HG03066 (cell line): ENCODE data around the gene IGSF10.
"Not testable (repeated sequence)": the region's sequence is repeated elsewhere in the genome, so short reads cannot be mapped to it uniquely, and the experiment has no call there.

ENCODE experiments used
- ATAC-seq: cut with Tn5 transposase; IDR thresholded peaks from one replicate; pipeline ENCODE4 v1.9.1; 2021; ENCODE audit warnings: low read depth; ENCODE audit not compliant: unreplicated experiment

IGSF10 gene, protein sequence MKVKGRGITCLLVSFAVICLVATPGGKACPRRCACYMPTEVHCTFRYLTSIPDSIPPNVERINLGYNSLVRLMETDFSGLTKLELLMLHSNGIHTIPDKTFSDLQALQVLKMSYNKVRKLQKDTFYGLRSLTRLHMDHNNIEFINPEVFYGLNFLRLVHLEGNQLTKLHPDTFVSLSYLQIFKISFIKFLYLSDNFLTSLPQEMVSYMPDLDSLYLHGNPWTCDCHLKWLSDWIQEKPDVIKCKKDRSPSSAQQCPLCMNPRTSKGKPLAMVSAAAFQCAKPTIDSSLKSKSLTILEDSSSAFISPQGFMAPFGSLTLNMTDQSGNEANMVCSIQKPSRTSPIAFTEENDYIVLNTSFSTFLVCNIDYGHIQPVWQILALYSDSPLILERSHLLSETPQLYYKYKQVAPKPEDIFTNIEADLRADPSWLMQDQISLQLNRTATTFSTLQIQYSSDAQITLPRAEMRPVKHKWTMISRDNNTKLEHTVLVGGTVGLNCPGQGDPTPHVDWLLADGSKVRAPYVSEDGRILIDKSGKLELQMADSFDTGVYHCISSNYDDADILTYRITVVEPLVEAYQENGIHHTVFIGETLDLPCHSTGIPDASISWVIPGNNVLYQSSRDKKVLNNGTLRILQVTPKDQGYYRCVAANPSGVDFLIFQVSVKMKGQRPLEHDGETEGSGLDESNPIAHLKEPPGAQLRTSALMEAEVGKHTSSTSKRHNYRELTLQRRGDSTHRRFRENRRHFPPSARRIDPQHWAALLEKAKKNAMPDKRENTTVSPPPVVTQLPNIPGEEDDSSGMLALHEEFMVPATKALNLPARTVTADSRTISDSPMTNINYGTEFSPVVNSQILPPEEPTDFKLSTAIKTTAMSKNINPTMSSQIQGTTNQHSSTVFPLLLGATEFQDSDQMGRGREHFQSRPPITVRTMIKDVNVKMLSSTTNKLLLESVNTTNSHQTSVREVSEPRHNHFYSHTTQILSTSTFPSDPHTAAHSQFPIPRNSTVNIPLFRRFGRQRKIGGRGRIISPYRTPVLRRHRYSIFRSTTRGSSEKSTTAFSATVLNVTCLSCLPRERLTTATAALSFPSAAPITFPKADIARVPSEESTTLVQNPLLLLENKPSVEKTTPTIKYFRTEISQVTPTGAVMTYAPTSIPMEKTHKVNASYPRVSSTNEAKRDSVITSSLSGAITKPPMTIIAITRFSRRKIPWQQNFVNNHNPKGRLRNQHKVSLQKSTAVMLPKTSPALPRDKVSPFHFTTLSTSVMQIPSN (N-terminal part only)

GRCh38 chr3:151460774-151461450 lies at the start of gene IGSF10:
TSS of gene IGSF10 (minus strand) at chr3:151461061. CDS start at chr3:151458709, 2,352 bp downstream.
- ATAC-seq, result no peak

- ATAC-seq, result not testable (repeated sequence)
Measured at GRCh38 chr3:151509468-151510135, 48.7 kb upstream of the IGSF10 start.

- ATAC-seq, result no peak
Measured at GRCh38 chr3:151504606-151505005, 43.7 kb upstream of the IGSF10 start.

DNA sequence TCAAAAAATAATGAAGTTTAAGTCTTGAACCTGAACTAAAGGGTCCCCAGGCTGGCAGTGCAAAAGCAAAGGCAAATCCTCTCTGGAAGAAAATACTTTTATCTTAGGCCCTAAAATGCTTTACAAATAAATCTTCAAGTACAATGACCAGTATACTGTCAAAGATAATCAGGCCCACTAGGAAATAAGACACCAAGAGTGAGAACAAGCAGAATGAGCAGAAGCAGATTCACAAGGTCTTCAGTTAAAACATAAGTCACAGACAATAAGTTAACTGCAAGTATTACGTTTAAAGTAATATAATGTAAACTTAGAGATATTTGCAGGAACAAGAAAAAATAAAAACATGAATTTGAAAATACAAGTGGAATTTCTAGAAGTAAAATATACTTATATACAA lies 42.2 kb upstream of the IGSF10 start:
- no peak for ATAC-seq

- ATAC-seq, result no peak
Measured at GRCh38 chr3:151501923-151502632, 41.2 kb upstream of the IGSF10 start.

GRCh38 chr3:151501171-151501922 lies 40.5 kb upstream of the IGSF10 start:
- ATAC-seq, result no peak

DNA sequence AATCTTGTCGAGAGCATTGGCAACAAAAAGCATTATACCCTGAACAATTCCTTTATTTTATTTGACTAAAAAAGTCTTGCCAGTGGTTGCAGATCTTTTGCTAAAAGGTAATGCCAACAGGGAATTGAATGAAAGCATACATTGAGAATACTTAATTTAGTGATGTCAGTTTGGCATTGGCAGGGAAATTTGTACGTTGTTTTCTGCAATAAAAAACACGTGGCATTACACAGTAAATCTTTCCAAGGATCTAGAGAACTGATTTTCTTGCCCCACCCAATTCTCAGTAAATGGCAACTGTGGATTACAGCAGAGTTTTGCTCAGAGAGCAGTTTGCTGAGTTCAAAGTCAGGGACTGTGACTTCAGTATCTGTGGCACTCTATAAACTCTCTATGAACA lies 38.3 kb upstream of the IGSF10 start:
- no peak for ATAC-seq

DNA sequence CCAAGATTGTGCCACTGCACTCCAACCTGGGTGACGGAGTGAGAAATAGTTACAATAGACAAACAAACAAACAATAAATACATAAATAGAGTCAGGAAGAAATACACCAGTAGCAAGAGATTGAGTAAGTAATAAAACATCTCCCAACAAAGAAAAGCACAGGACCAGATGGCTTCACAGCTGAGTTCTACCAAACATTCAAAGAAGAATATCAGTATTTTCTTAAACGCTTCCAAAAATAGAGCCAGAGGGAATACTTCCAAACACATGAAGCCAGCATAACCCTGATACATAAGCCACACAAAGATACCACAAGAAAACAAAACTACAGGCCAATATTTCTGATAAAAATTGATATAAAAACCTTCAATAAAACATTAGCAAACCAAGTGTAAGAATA lies 30.7 kb upstream of the IGSF10 start:
- ATAC-seq, result no peak

GRCh38 chr3:151487833-151488232 lies 27.0 kb upstream of the IGSF10 start:
- not testable (repeated sequence) for ATAC-seq

GRCh38 chr3:151483961-151484520 lies 23.2 kb upstream of the IGSF10 start:
- no peak for ATAC-seq

- ATAC-seq, result no peak
Measured at GRCh38 chr3:151483488-151483887, 22.6 kb upstream of the IGSF10 start.

DNA sequence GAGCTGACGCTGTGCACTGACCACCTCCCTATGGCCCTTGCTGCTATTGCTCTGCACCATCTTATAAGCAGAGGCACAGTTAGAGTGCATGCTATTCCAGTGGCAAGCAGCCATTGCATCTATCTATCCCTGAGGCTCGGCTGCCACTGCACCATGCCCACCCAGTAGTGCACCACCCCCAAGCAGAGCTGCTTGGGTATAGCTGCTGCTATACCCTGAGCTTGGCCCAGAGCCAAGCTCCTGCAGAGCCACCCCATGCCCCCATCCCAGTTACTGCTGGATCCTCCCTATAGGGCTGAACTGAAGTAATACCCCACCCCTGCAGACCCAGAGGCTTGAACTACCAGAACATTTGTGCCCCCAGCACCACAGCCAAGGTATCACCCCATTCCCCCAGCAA lies 19.6 kb upstream of the IGSF10 start:
- ATAC-seq, result no peak

DNA sequence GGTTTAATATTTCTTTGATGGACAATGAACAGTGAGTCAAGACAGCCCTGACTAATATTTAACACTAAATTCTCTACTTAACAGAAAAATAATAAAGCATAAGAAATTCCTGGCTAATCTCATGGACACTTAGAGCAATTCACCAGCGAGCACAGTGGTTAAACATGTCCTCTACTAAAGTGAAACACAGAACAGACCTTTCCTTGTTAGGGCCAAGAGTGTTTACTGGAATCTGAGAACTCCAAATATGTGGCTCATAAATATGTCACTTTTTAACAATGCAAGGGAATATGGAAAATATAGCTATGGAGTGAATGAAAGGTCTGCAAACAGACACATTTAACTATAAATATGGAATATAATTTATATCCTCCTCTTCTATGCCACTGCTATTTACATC lies 18.6 kb upstream of the IGSF10 start:
- no peak for ATAC-seq

GRCh38 chr3:151478335-151478697 lies 17.5 kb upstream of the IGSF10 start:
- no peak for ATAC-seq

- no peak for ATAC-seq
Measured at GRCh38 chr3:151477591-151478334, 16.9 kb upstream of the IGSF10 start.

DNA sequence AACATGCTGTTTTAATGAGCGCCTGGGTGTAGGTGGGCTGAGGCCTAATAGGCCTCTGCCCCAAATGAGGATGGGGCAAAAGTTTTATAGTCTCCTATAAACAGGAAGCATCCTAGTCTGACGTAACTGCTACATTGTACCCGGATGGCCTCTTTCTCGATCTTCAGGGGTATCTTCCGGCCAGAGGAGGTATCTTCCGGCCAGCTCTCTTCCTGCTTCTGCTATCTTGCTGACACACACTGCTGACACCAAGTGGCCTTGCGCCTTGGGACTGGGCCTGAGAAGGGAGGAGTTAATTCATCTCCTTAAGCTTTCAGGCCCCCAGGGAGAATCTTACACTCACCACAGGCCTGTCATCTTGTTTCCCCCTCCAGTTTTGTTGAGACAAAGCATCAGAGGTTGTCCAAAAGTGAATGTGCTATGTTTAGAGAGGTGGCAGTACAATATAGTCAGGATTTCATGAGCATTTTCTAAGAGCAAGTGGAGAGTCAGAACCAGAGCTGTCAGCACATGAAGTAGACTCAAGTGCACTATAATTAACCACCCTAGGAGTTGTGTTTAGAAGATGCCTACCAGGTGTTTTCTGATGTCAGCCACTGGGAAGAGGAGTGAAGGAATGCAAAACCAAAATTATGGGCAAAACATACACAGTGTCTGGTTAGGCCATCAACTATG lies 15.6 kb upstream of the IGSF10 start:
- ATAC-seq, result no peak
